Esophagus muscularis mucosa (tissue), 4 donors: ENCODE measurements around the gene APOBEC2.

Experiments
- CTCF ChIP-seq, 3 experiments: fragments of 200-600 bp in 2 of 3; fragments of 450-650 bp in 1 of 3; sonication (generic) in 2 of 3; IDR thresholded peaks; one replicate each; pipeline ENCODE4 v1.5.1; 2017 to 2019; ENCODE audit warnings: antibody characterized with exemption in 3 of 3, mild to moderate bottlenecking in 2 of 3, moderate library complexity in 1 of 3
- EP300 ChIP-seq: sonication (generic); formaldehyde crosslinking; IDR thresholded peaks from one replicate; pipeline ENCODE4 v1.6.1; 2017; ENCODE audit warnings: antibody characterized with exemption
- POLR2A ChIP-seq: fragments of 450-650 bp; IDR thresholded peaks from one replicate; pipeline ENCODE4 v1.6.1; 2017; ENCODE audit warnings: antibody characterized with exemption, moderate library complexity, mild to moderate bottlenecking, low read depth
- POLR2AphosphoS5 ChIP-seq, 2 donors: sonication (generic); formaldehyde crosslinking; IDR thresholded peaks; one replicate each; pipeline ENCODE4 v1.6.1; 2017; ENCODE audit warnings: antibody characterized with exemption in 2 of 2

- TF ChIP-seq EP300, result no peak
- no peak for TF ChIP-seq CTCF (IDR thresholded peaks at IDR 0.05)
- no peak for TF ChIP-seq POLR2AphosphoS5 (IDR thresholded peaks at IDR 0.05)
- TF ChIP-seq POLR2A, result no peak
Measured at GRCh38 chr6:41047745-41048732, 5.0 kb upstream of the APOBEC2 start.
